ENCODE results near the gene AHSG. TPM values are rescaled to one million over a fixed set of nuclear protein-coding genes. Genes with fewer than 3 reads are reported as not detected.

AHSG gene
- total and polyA plus RNA-seq, 7 experiments from 2014 or later: not detected

DNA sequence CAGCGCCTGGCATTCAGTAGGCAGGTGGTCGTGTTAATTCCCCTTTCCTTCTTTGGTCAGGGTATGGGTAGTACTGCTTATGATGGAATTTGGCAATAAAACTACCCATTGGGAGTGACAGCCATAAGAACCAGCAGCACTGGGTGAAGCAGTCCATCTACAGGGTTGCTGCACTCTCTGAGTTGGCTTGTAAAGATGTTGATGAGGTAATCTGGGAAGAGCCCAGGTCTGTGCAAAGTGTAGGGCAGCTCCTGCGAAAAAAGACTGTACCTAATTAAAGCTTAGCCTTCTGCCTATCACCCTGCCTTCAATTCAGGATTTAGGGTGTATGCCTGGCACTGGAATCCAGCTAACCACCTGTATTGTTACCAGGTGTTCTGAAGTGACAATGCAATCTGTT is 22.7 kb downstream of the AHSG start:
- Histone ChIP-seq H3K36me3 (ENCODE audit: control insufficient read depth in 2 of 3, insufficient read depth in 3 of 3, low read length in 3 of 3) (no peaks in the 10 kb centered on the region), H3K27ac (ENCODE audit: low read depth, low read length) (no peak overlapping the region), H3K27me3 (ENCODE audit: control insufficient read depth in 2 of 2, insufficient read depth in 2 of 2, low read length in 2 of 2) (no peaks in the 10 kb centered on the region), H3K9me3 (ENCODE audit: control insufficient read depth in 2 of 3, low read length in 3 of 3) (no peaks in the 10 kb centered on the region), H3K4me3 (ENCODE audit: low read length) (no peak overlapping the region), H3K4me1 (ENCODE audit: control insufficient read depth in 2 of 2, insufficient read depth in 2 of 2, low read length in 2 of 2) (no peaks in the 10 kb centered on the region)
- peaks cover 0 to 3% (median 0%) of the 10 kb centered on the region in 11 donors for H3K9me3 Mint-ChIP-seq
- POLR2A ChIA-PET: no interaction called here
- no peak for ATAC-seq
- H3K4me3 Mint-ChIP-seq: no peak overlapping the region
- peaks cover 0 to 23% (median 15%) of the 10 kb centered on the region in 5 donors for H3K27me3 Mint-ChIP-seq
- intact Hi-C loops (cut with micrococcal nuclease): no loop called here
- CTCF ChIA-PET: no interaction called here
- DNase-seq: no peak
- peaks cover 0 to 2% (median 0%) of the 10 kb centered on the region in 7 donors for H3K4me1 Mint-ChIP-seq
- no peak overlapping the region for H3K27ac Mint-ChIP-seq
- H3K36me3 Mint-ChIP-seq: no peaks in the 10 kb centered on the region

DNA sequence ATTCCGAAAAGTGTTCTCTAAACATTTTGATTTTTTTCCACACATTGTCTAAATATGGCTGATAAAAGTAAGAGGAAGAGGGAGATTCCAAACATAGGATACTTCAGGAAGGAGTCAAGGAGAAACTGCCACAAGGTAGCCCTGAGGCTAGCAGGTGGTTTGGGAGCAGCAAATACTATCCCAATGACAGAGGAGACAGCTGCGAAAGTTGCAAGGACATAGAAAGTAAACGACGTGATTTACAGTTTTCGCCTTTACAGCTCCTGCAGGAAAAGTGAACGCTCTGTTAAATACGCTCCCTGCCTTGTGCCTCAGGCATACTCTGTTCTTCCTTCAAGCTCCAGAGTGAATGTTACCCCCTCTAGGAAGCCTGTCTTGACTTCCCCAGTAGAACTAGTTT is 23.7 kb downstream of the AHSG start:
- Histone ChIP-seq H3K4me3 (ENCODE audit: low read length) (no peak overlapping the region), H3K36me3 (ENCODE audit: control insufficient read depth in 2 of 3, insufficient read depth in 3 of 3, low read length in 3 of 3) (no peaks in the 10 kb centered on the region), H3K27ac (ENCODE audit: low read depth, low read length) (no peak overlapping the region), H3K27me3 (ENCODE audit: control insufficient read depth in 2 of 2, insufficient read depth in 2 of 2, low read length in 2 of 2) (no peaks in the 10 kb centered on the region), H3K4me1 (ENCODE audit: control insufficient read depth in 2 of 2, insufficient read depth in 2 of 2, low read length in 2 of 2) (no peaks in the 10 kb centered on the region), H3K9me3 (ENCODE audit: control insufficient read depth in 2 of 3, low read length in 3 of 3) (no peaks in the 10 kb centered on the region)
- ATAC-seq: no peak
- CTCF ChIA-PET: no interaction called here
- POLR2A ChIA-PET: no interaction called here
- Mint-ChIP-seq H3K36me3 (no peaks in the 10 kb centered on the region), H3K4me3 (no peak overlapping the region), H3K27me3 (peaks cover 0 to 25% (median 9%) of the 10 kb centered on the region in 5 donors), H3K9me3 (peaks cover 0 to 3% (median 0%) of the 10 kb centered on the region in 11 donors), H3K27ac (no peak overlapping the region), H3K4me1 (peaks cover 0 to 8% (median 0%) of the 10 kb centered on the region in 7 donors)
- no peak for DNase-seq
- intact Hi-C loops (cut with micrococcal nuclease): no loop called here

- POLR2A ChIA-PET: no interaction called here
- no peak overlapping the region for H3K4me3 ChIP-seq (ENCODE audit: low read length)
- H3K9me3 ChIP-seq (ENCODE audit: control insufficient read depth in 2 of 3, low read length in 3 of 3): no peaks in the 10 kb centered on the region
- no peak for ATAC-seq
- intact Hi-C loops (cut with micrococcal nuclease): no loop called here
- H3K9me3 Mint-ChIP-seq: peaks cover 0 to 3% (median 0%) of the 10 kb centered on the region in 11 donors
- H3K27ac ChIP-seq (ENCODE audit: low read depth, low read length): no peak overlapping the region
- H3K36me3 Mint-ChIP-seq: no peaks in the 10 kb centered on the region
- H3K4me1 Mint-ChIP-seq: peaks cover 0 to 16% (median 0%) of the 10 kb centered on the region in 7 donors
- no peak overlapping the region for H3K4me3 Mint-ChIP-seq
- DNase-seq: no peak
- no peaks in the 10 kb centered on the region for H3K36me3 ChIP-seq (ENCODE audit: control insufficient read depth in 2 of 3, insufficient read depth in 3 of 3, low read length in 3 of 3)
- H3K4me1 ChIP-seq (ENCODE audit: control insufficient read depth in 2 of 2, insufficient read depth in 2 of 2, low read length in 2 of 2): no peaks in the 10 kb centered on the region
- H3K27me3 ChIP-seq (ENCODE audit: control insufficient read depth in 2 of 2, insufficient read depth in 2 of 2, low read length in 2 of 2): no peaks in the 10 kb centered on the region
- peaks cover 0 to 32% (median 9%) of the 10 kb centered on the region in 5 donors for H3K27me3 Mint-ChIP-seq
- CTCF ChIA-PET: no interaction called here
- H3K27ac Mint-ChIP-seq: no peak overlapping the region
Measured at GRCh38 chr3:186637686-186638085, 24.8 kb downstream of the AHSG start.

- H3K36me3 ChIP-seq (ENCODE audit: control insufficient read depth in 2 of 3, insufficient read depth in 3 of 3, low read length in 3 of 3): no peaks in the 10 kb centered on the region
- POLR2A ChIA-PET: no interaction called here
- Mint-ChIP-seq H3K4me1 (peaks cover 0 to 21% (median 0%) of the 10 kb centered on the region in 7 donors), H3K36me3 (no peaks in the 10 kb centered on the region), H3K27me3 (peaks cover 0 to 34% (median 9%) of the 10 kb centered on the region in 5 donors), H3K9me3 (peaks cover 0 to 3% (median 0%) of the 10 kb centered on the region in 11 donors), H3K27ac (no peak overlapping the region), H3K4me3 (no peak overlapping the region)
- intact Hi-C loops (cut with micrococcal nuclease): no loop called here
- DNase-seq (no peak), ATAC-seq (no peak)
- no peaks in the 10 kb centered on the region for H3K4me1 ChIP-seq (ENCODE audit: control insufficient read depth in 2 of 2, insufficient read depth in 2 of 2, low read length in 2 of 2)
- H3K4me3 ChIP-seq (ENCODE audit: low read length): no peak overlapping the region
- H3K9me3 ChIP-seq (ENCODE audit: control insufficient read depth in 2 of 3, low read length in 3 of 3): no peaks in the 10 kb centered on the region
- no peak overlapping the region for H3K27ac ChIP-seq (ENCODE audit: low read depth, low read length)
- CTCF ChIA-PET: no interaction called here
- peaks cover 0 to 1% of the 10 kb centered on the region in 2 donors for H3K27me3 ChIP-seq (ENCODE audit: control insufficient read depth in 2 of 2, insufficient read depth in 2 of 2, low read length in 2 of 2)
Measured at GRCh38 chr3:186638259-186638658, 25.4 kb downstream of the AHSG start.

GRCh38 chr3:186639778-186640472 is 27.1 kb downstream of the AHSG start, which contains the start of gene FETUB:
Gene FETUB (plus strand): TSS chr3:186640399. CDS start chr3:186640461, 62 bp downstream.
- intact Hi-C loops (cut with micrococcal nuclease): no loop called here
- CTCF ChIA-PET: no interaction called here
- H3K27me3 ChIP-seq (ENCODE audit: control insufficient read depth in 2 of 2, insufficient read depth in 2 of 2, low read length in 2 of 2): peaks cover 0 to 3% of the 10 kb centered on the region in 2 donors

GRCh38 chr3:186640473-186640818 is 27.6 kb downstream of the AHSG start:
- intact Hi-C loops (cut with micrococcal nuclease): no loop called here
- peaks cover 0 to 3% of the 10 kb centered on the region in 2 donors for H3K27me3 ChIP-seq (ENCODE audit: control insufficient read depth in 2 of 2, insufficient read depth in 2 of 2, low read length in 2 of 2)
- no peak overlapping the region for H3K27ac Mint-ChIP-seq
- H3K36me3 Mint-ChIP-seq: no peaks in the 10 kb centered on the region
- no peak for ATAC-seq
- peaks cover 0 to 39% (median 0%) of the 10 kb centered on the region in 7 donors for H3K4me1 Mint-ChIP-seq
- POLR2A ChIA-PET: interaction anchor here (0.6 kb wide), 1 partner anchor 59 kb away, joined by 6 read pairs; no protein-coding TSS in a partner anchor
- no peak overlapping the region for H3K4me3 Mint-ChIP-seq
- H3K9me3 ChIP-seq (ENCODE audit: control insufficient read depth in 2 of 3, low read length in 3 of 3): no peaks in the 10 kb centered on the region
- no peak for DNase-seq
- H3K27ac ChIP-seq (ENCODE audit: low read depth, low read length): no peak overlapping the region
- H3K4me1 ChIP-seq (ENCODE audit: control insufficient read depth in 2 of 2, insufficient read depth in 2 of 2, low read length in 2 of 2): no peaks in the 10 kb centered on the region
- H3K9me3 Mint-ChIP-seq: peaks cover 0 to 3% (median 0%) of the 10 kb centered on the region in 11 donors
- no peak overlapping the region for H3K4me3 ChIP-seq (ENCODE audit: low read length)
- peaks cover 0 to 29% (median 9%) of the 10 kb centered on the region in 5 donors for H3K27me3 Mint-ChIP-seq
- no peaks in the 10 kb centered on the region for H3K36me3 ChIP-seq (ENCODE audit: control insufficient read depth in 2 of 3, insufficient read depth in 3 of 3, low read length in 3 of 3)
- CTCF ChIA-PET: no interaction called here

More at GRCh38 chr3:186639778-186640472, 27.1 kb downstream of the AHSG start, which contains the start of gene FETUB:
- Mint-ChIP-seq H3K27ac (no peak within 1 kb of the TSS), H3K36me3 (no peaks in the 10 kb centered on the region), H3K4me3 (no peak within 1 kb of the TSS), H3K9me3 (peaks cover 0 to 3% (median 0%) of the 10 kb centered on the region in 11 donors), H3K27me3 (peaks cover 0 to 30% (median 9%) of the 10 kb centered on the region in 5 donors), H3K4me1 (peaks cover 0 to 35% (median 0%) of the 10 kb centered on the region in 7 donors)
- Histone ChIP-seq H3K4me1 (ENCODE audit: control insufficient read depth in 2 of 2, insufficient read depth in 2 of 2, low read length in 2 of 2) (no peaks in the 10 kb centered on the region), H3K9me3 (ENCODE audit: control insufficient read depth in 2 of 3, low read length in 3 of 3) (no peaks in the 10 kb centered on the region), H3K36me3 (ENCODE audit: control insufficient read depth in 2 of 3, insufficient read depth in 3 of 3, low read length in 3 of 3) (no peaks in the 10 kb centered on the region), H3K4me3 (ENCODE audit: low read length) (no peak within 1 kb of the TSS), H3K27ac (ENCODE audit: low read depth, low read length) (no peak within 1 kb of the TSS)
- ATAC-seq (no peak), DNase-seq (no peak)
- POLR2A ChIA-PET: interaction anchor here (0.6 kb wide), 1 partner anchor 60 kb away, joined by 6 read pairs; no protein-coding TSS in a partner anchor

DNA sequence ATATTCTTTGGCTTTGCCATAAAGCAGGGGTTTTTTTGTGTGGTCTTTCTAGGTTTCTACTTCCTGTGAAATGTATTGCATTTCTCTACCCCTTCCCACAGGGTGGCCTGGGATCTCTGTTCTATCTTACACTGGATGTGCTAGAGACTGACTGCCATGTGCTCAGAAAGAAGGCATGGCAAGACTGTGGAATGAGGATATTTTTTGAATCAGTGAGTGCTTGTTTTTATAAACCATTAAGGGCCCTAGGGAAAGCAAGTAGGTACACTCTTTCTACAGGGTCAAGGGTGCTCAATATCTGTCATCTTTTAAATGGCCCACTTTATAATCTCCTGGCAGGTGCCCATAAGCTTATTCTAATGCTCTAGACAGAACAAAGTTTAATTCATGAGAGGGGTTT is 28.1 kb downstream of the AHSG start:
- Mint-ChIP-seq H3K9me3 (peaks cover 0 to 3% (median 0%) of the 10 kb centered on the region in 11 donors), H3K27ac (no peak overlapping the region), H3K4me3 (no peak overlapping the region), H3K27me3 (peaks cover 0 to 30% (median 9%) of the 10 kb centered on the region in 5 donors), H3K36me3 (no peaks in the 10 kb centered on the region), H3K4me1 (peaks cover 0 to 39% (median 0%) of the 10 kb centered on the region in 7 donors)
- ATAC-seq: no peak
- DNase-seq: no peak
- Histone ChIP-seq H3K27ac (ENCODE audit: low read depth, low read length) (no peak overlapping the region), H3K9me3 (ENCODE audit: control insufficient read depth in 2 of 3, low read length in 3 of 3) (no peaks in the 10 kb centered on the region), H3K4me1 (ENCODE audit: control insufficient read depth in 2 of 2, insufficient read depth in 2 of 2, low read length in 2 of 2) (no peaks in the 10 kb centered on the region), H3K36me3 (ENCODE audit: control insufficient read depth in 2 of 3, insufficient read depth in 3 of 3, low read length in 3 of 3) (no peaks in the 10 kb centered on the region), H3K4me3 (ENCODE audit: low read length) (no peak overlapping the region), H3K27me3 (ENCODE audit: control insufficient read depth in 2 of 2, insufficient read depth in 2 of 2, low read length in 2 of 2) (peaks cover 0 to 3% of the 10 kb centered on the region in 2 donors)
- intact Hi-C loops (cut with micrococcal nuclease): no loop called here
- POLR2A ChIA-PET: no interaction called here
- CTCF ChIA-PET: no interaction called here
